WTC11 (cell line): Measurements from ENCODE around the gene TMEM198. TPM values are rescaled to one million over a fixed set of nuclear protein-coding genes. Genes with fewer than 3 reads are reported as not detected.

ENCODE experiments used
- ATAC-seq: fragments of 200-7000 bp; cut with Tn5 transposase; 2 replicates; pipeline ENCODE4 v1.10.0; 2021; ENCODE audit warnings: mild to moderate bottlenecking, moderate library complexity
- CTCF ChIA-PET: fragments of 300-600 bp; sonication (Branson Sonifier 250); formaldehyde crosslinking; loops from one replicate; lab custom pipeline; 2021; ENCODE audit warnings: antibody characterized with exemption; lab: Charles Lee
- POLR2A ChIA-PET: fragments of 350-600 bp; sonication (Branson Sonifier 250); formaldehyde crosslinking; loops from one replicate; lab custom pipeline; 2021; ENCODE audit warnings: antibody characterized with exemption; lab: Charles Lee
- DNase-seq: peaks from one replicate; pipeline ENCODE4 v3.0.0; 2021; ENCODE audit warnings: low spot score
- H3K27ac Mint-ChIP-seq: 2 replicates; pipeline ENCODE4 v1.8.0; 2021; ENCODE audit warnings: mixed read lengths
- H3K27me3 Mint-ChIP-seq: 2 replicates; pipeline ENCODE4 v1.8.0; 2021; ENCODE audit warnings: low read depth, mild to moderate bottlenecking, moderate library complexity, mixed read lengths
- H3K36me3 Mint-ChIP-seq: 2 replicates; pipeline ENCODE4 v1.8.0; 2021; ENCODE audit warnings: mixed read lengths
- H3K4me1 Mint-ChIP-seq: 2 replicates; pipeline ENCODE4 v1.8.0; 2022; ENCODE audit warnings: mixed read lengths
- H3K4me3 Mint-ChIP-seq: 2 replicates; pipeline ENCODE4 v1.8.0; 2021; ENCODE audit warnings: mild to moderate bottlenecking, moderate library complexity, mixed read lengths
- H3K9me3 Mint-ChIP-seq: 2 replicates; pipeline ENCODE4 v1.8.0; 2021; ENCODE audit warnings: mixed read lengths
- AR ChIP-seq: fragments of 250-450 bp; sonication (Bioruptor Pico); IDR thresholded peaks from 2 replicates; pipeline ENCODE4 v1.9.0; 2021; ENCODE audit warnings: mild to moderate bottlenecking
- ATF1 ChIP-seq: sonication (generic); formaldehyde crosslinking; IDR thresholded peaks from 2 replicates; pipeline ENCODE4 v1.8.1; 2023; ENCODE audit warnings: mild to moderate bottlenecking, moderate library complexity, missing genetic modification reagents
- ATF6 ChIP-seq: sonication (generic); formaldehyde crosslinking; IDR thresholded peaks from 2 replicates; pipeline ENCODE4 v1.8.1; 2023; ENCODE audit warnings: mild to moderate bottlenecking, missing genetic modification reagents
- CDX4 ChIP-seq: fragments of 250-450 bp; sonication (Bioruptor Pico); IDR thresholded peaks from 2 replicates; pipeline ENCODE4 v1.9.0; 2021; ENCODE audit warnings: moderate library complexity, mild to moderate bottlenecking, inconsistent platforms, borderline replicate concordance
- CTCF ChIP-seq: fragments of 200-600 bp; IDR thresholded peaks from 2 replicates; pipeline ENCODE4 v1.8.0; 2022; ENCODE audit warnings: antibody characterized with exemption
- E2F4 ChIP-seq: sonication (generic); formaldehyde crosslinking; IDR thresholded peaks from 2 replicates; pipeline ENCODE4 v1.8.1; 2022; ENCODE audit warnings: low read depth, mild to moderate bottlenecking, moderate library complexity, missing genetic modification reagents, borderline replicate concordance
- ETV6 ChIP-seq: sonication (generic); formaldehyde crosslinking; IDR thresholded peaks from 2 replicates; pipeline ENCODE4 v1.8.1; 2022; ENCODE audit warnings: mild to moderate bottlenecking, missing genetic modification reagents
- FOXP1 ChIP-seq: sonication (generic); formaldehyde crosslinking; IDR thresholded peaks from 2 replicates; pipeline ENCODE4 v1.8.0; 2022; ENCODE audit warnings: missing genetic modification reagents, mild to moderate bottlenecking, moderate library complexity, borderline replicate concordance
- HMGA2 ChIP-seq: fragments of 250-450 bp; sonication (Bioruptor Pico); IDR thresholded peaks from 2 replicates; pipeline ENCODE4 v1.4.0; 2021; ENCODE audit warnings: mild to moderate bottlenecking, moderate library complexity
- IRF1 ChIP-seq: sonication (generic); formaldehyde crosslinking; IDR thresholded peaks from 2 replicates; pipeline ENCODE4 v1.8.0; 2023; ENCODE audit warnings: missing genetic modification reagents
- KAT7 ChIP-seq: sonication (generic); formaldehyde crosslinking; IDR thresholded peaks from 2 replicates; pipeline ENCODE4 v1.8.1; 2023; ENCODE audit warnings: missing genetic modification reagents, mild to moderate bottlenecking, borderline replicate concordance
- NR2C2 ChIP-seq: sonication (generic); formaldehyde crosslinking; IDR thresholded peaks from 2 replicates; pipeline ENCODE4 v1.8.0; 2022; ENCODE audit warnings: mild to moderate bottlenecking, missing genetic modification reagents
- RELA ChIP-seq: sonication (generic); formaldehyde crosslinking; IDR thresholded peaks from 2 replicates; pipeline ENCODE4 v1.8.1; 2022; ENCODE audit warnings: missing genetic modification reagents, mild to moderate bottlenecking, borderline replicate concordance
- RORB ChIP-seq: fragments of 250-450 bp; sonication (Bioruptor Pico); IDR thresholded peaks from 2 replicates; pipeline ENCODE4 v1.9.0; 2021; ENCODE audit warnings: mild to moderate bottlenecking
- SMAD3 ChIP-seq: sonication (generic); formaldehyde crosslinking; IDR thresholded peaks from 2 replicates; pipeline ENCODE4 v1.8.0; 2022; ENCODE audit warnings: missing genetic modification reagents, mild to moderate bottlenecking, borderline replicate concordance
- TCF7 ChIP-seq: sonication (generic); formaldehyde crosslinking; IDR thresholded peaks from 2 replicates; pipeline ENCODE4 v1.8.0; 2022; ENCODE audit warnings: mild to moderate bottlenecking, low read depth, missing genetic modification reagents, moderate library complexity
- TEAD4 ChIP-seq: sonication (generic); formaldehyde crosslinking; IDR thresholded peaks from 2 replicates; pipeline ENCODE4 v1.8.0; 2022; ENCODE audit warnings: mild to moderate bottlenecking, missing genetic modification reagents
- TP53 ChIP-seq: sonication (generic); formaldehyde crosslinking; IDR thresholded peaks from 2 replicates; pipeline ENCODE4 v1.8.1; 2023; ENCODE audit warnings: mild to moderate bottlenecking, missing genetic modification reagents
- USF1 ChIP-seq: sonication (generic); formaldehyde crosslinking; IDR thresholded peaks from 2 replicates; pipeline ENCODE4 v1.8.0; 2022; ENCODE audit warnings: mild to moderate bottlenecking, missing genetic modification reagents
- ZNF138 ChIP-seq: sonication (generic); formaldehyde crosslinking; conservative IDR thresholded peaks from 2 replicates; pipeline ENCODE4 v1.8.1; 2022; ENCODE audit warnings: mild to moderate bottlenecking, moderate library complexity, missing genetic modification reagents
- ZNF425 ChIP-seq: fragments of 250-450 bp; sonication (Bioruptor Pico); conservative IDR thresholded peaks from 2 replicates; pipeline ENCODE4 v1.9.0; 2021; ENCODE audit warnings: mild to moderate bottlenecking
- total RNA-seq: library from RNA; stranded (reverse); gene quantifications from 3 replicates; pipeline ENCODE4 v1.2.3, GENCODE V29; 2021

The TMEM198 gene
- total RNA-seq, 1 experiment from 2014 or later, result 7.1 TPM

- no peak for TF ChIP-seq E2F4 (CRISPR knock-in tag)
- TF ChIP-seq TCF7, result no peak
- no peak for TF ChIP-seq USF1
- no peak for TF ChIP-seq ETV6
- TF ChIP-seq AR (CRISPR knock-in tag), result no peak
- TF ChIP-seq, all 79 proteins: peak for 0
These were observed 23.7 kb upstream of the TMEM198 start (continued) for GRCh38 chr2:219520079-219520478.

GRCh38 chr2:219521066-219521880, 22.6 kb upstream of the TMEM198 start:
- Mint-ChIP-seq H3K4me3 (peak overlapping the region; percentile 64), H3K4me1 (peaks cover 64% of the 10 kb centered on the region), H3K9me3 (no peaks in the 10 kb centered on the region), H3K27ac (peak overlapping the region; percentile 58), H3K27me3 (peaks cover 32% of the 10 kb centered on the region), H3K36me3 (no peaks in the 10 kb centered on the region)
- DNase-seq (peak; percentile 80), ATAC-seq (peak; percentile 68)
- ChIA-PET CTCF (interaction anchor here (0.5 to 41.3 kb wide), 21 partner anchors 8 to 226 kb away, joined by 3 to 2316 read pairs (median 9); partner anchors contain the start of genes CHPF, DES, GMPPA and TMEM198), POLR2A (interaction anchor here (0.8 to 1.4 kb wide), 5 partner anchors 10 to 26 kb away, joined by 3 to 5 read pairs (median 3); partner anchors contain the start of gene GMPPA)
- peak; percentile 49; the same call in 1 of the 2 replicates for TF ChIP-seq CTCF
- TF ChIP-seq ATF6 (CRISPR knock-in tag), result no peak
- TF ChIP-seq ZNF138 (CRISPR knock-in tag), result 0 out of 2 replicates have a peak, but pooled peaks have one; percentile 51
- no peak for TF ChIP-seq ATF1
- no peak for TF ChIP-seq KAT7 (CRISPR knock-in tag)
- no peak for TF ChIP-seq ZNF425 (CRISPR knock-in tag)
- TF ChIP-seq IRF1, result no peak
- TF ChIP-seq CDX4 (CRISPR knock-in tag), result no peak
- no peak for TF ChIP-seq SMAD3
- no peak for TF ChIP-seq NR2C2
- no peak for TF ChIP-seq FOXP1 (CRISPR knock-in tag)
- TF ChIP-seq E2F4 (CRISPR knock-in tag), result no peak
- no peak for TF ChIP-seq RORB
- no peak for TF ChIP-seq TP53
- no peak for TF ChIP-seq RELA (CRISPR knock-in tag)
- TF ChIP-seq HMGA2, result no peak
- TF ChIP-seq TEAD4 (CRISPR knock-in tag), result no peak
